Calu3 (cell line): ENCODE results near the gene ACOXL. TPM values are rescaled to one million over a fixed set of nuclear protein-coding genes. Genes with fewer than 3 reads are reported as not detected.

Experiments
- BruUV-seq: library from RNA; stranded (reverse); fragments of 400-500 nt; replicated peaks from 2 replicates; lab custom pipeline; 2021; lab: Mats Ljungman, UMichigan
- CTCF ChIA-PET: fragments of 300-600 bp; sonication (Branson Sonifier 250); formaldehyde crosslinking; loops from one replicate; lab custom pipeline; 2022; ENCODE audit warnings: antibody characterized with exemption; lab: Charles Lee
- DNase-seq: peaks from one replicate; pipeline ENCODE4 v3.0.0; 2022
- H3K27ac Mint-ChIP-seq: one replicate; pipeline ENCODE4 v1.8.0; 2022; ENCODE audit warnings: mixed read lengths; ENCODE audit not compliant: unreplicated experiment
- H3K27me3 Mint-ChIP-seq: one replicate; pipeline ENCODE4 v1.8.0; 2022; ENCODE audit warnings: mixed read lengths; ENCODE audit not compliant: unreplicated experiment
- H3K36me3 Mint-ChIP-seq: one replicate; pipeline ENCODE4 v1.8.0; 2022; ENCODE audit warnings: mild to moderate bottlenecking, moderate library complexity, mixed read lengths; ENCODE audit not compliant: insufficient read depth, unreplicated experiment
- H3K4me1 Mint-ChIP-seq: one replicate; pipeline ENCODE4 v1.8.0; 2022; ENCODE audit warnings: mild to moderate bottlenecking, low read depth, mixed read lengths; ENCODE audit not compliant: unreplicated experiment
- H3K4me3 Mint-ChIP-seq: one replicate; pipeline ENCODE4 v1.8.0; 2022; ENCODE audit warnings: mild to moderate bottlenecking, low read depth, moderate library complexity, mixed read lengths; ENCODE audit not compliant: unreplicated experiment
- H3K9me3 Mint-ChIP-seq: one replicate; pipeline ENCODE4 v1.8.0; 2022; ENCODE audit warnings: low read depth, mixed read lengths; ENCODE audit not compliant: unreplicated experiment
- CTCF ChIP-seq: fragments of 200-600 bp; IDR thresholded peaks from one replicate; pipeline ENCODE4 v1.8.0; 2022; ENCODE audit warnings: antibody characterized with exemption; ENCODE audit not compliant: unreplicated experiment
- intact Hi-C: fragments of 100-400 bp; cut with micrococcal nuclease; formaldehyde crosslinking; loops from one replicate; pipeline ENCODE4 v1.10.0; 2022; ENCODE audit not compliant: unreplicated experiment
- total RNA-seq: library from RNA; stranded (reverse); gene quantifications from 2 replicates; pipeline ENCODE4 v1.2.3, GENCODE V29; 2022

The ACOXL gene
- total RNA-seq, 1 experiment from 2014 or later: 2.7 TPM

GRCh38 chr2:110794390-110794789 is 62.0 kb downstream of the ACOXL start:
- H3K27ac Mint-ChIP-seq: no peak overlapping the region
- H3K4me1 Mint-ChIP-seq: no peaks in the 10 kb centered on the region
- CTCF ChIA-PET: no interaction called here
- H3K36me3 Mint-ChIP-seq: no peaks in the 10 kb centered on the region
- H3K9me3 Mint-ChIP-seq: no peaks in the 10 kb centered on the region
- intact Hi-C loops: no loop called here
- DNase-seq: no peak
- no peak overlapping the region for H3K4me3 Mint-ChIP-seq
- BruUV-seq: no TSS peak
- peaks cover 96% of the 10 kb centered on the region for H3K27me3 Mint-ChIP-seq
- TF ChIP-seq CTCF: no peak

GRCh38 chr2:110794951-110795350 is 62.6 kb downstream of the ACOXL start:
- BruUV-seq: no TSS peak
- Mint-ChIP-seq H3K27ac (no peak overlapping the region), H3K4me1 (no peaks in the 10 kb centered on the region), H3K9me3 (no peaks in the 10 kb centered on the region), H3K36me3 (no peaks in the 10 kb centered on the region), H3K27me3 (peaks cover 96% of the 10 kb centered on the region), H3K4me3 (no peak overlapping the region)
- no peak for TF ChIP-seq CTCF
- no peak for DNase-seq
- intact Hi-C loops: no loop called here
- CTCF ChIA-PET: no interaction called here

- H3K4me1 Mint-ChIP-seq: no peaks in the 10 kb centered on the region
- no TSS peak for BruUV-seq
- TF ChIP-seq CTCF: no peak
- intact Hi-C loops: no loop called here
- no peaks in the 10 kb centered on the region for H3K36me3 Mint-ChIP-seq
- no peak overlapping the region for H3K27ac Mint-ChIP-seq
- H3K27me3 Mint-ChIP-seq: peaks cover 96% of the 10 kb centered on the region
- no peaks in the 10 kb centered on the region for H3K9me3 Mint-ChIP-seq
- H3K4me3 Mint-ChIP-seq: no peak overlapping the region
- DNase-seq: no peak
- CTCF ChIA-PET: no interaction called here
These were observed 64.4 kb downstream of the ACOXL start for GRCh38 chr2:110796716-110797301.

- no peak overlapping the region for H3K4me3 Mint-ChIP-seq
- H3K27ac Mint-ChIP-seq: no peak overlapping the region
- H3K9me3 Mint-ChIP-seq: no peaks in the 10 kb centered on the region
- DNase-seq: no peak
- BruUV-seq: no TSS peak
- intact Hi-C loops: no loop called here
- peaks cover 88% of the 10 kb centered on the region for H3K27me3 Mint-ChIP-seq
- H3K4me1 Mint-ChIP-seq: no peaks in the 10 kb centered on the region
- CTCF ChIA-PET: no interaction called here
- no peaks in the 10 kb centered on the region for H3K36me3 Mint-ChIP-seq
- no peak for TF ChIP-seq CTCF
These were observed 67.0 kb downstream of the ACOXL start for GRCh38 chr2:110799376-110799775.
